ENCODE results near the gene RPRD1B. TPM values are rescaled to one million over a fixed set of nuclear protein-coding genes. Genes with fewer than 3 reads are reported as not detected.

RPRD1B gene
- total and polyA plus RNA-seq, 3 donors from 2014 or later, result 30.4 to 50.5 (median 41.9) TPM

GRCh38 chr20:38083338-38084048, 49.9 kb downstream of the RPRD1B start:
- intact Hi-C loops (cut with DNase I; ENCODE audit: low total_unique reads), result no loop called here
- Histone ChIP-seq H3K27ac (no peak overlapping the region), H3K9me3 (no peaks in the 10 kb centered on the region), H3K4me1 (no peaks in the 10 kb centered on the region), H3K36me3 (ENCODE audit: low read depth, missing control alignments) (no peaks in the 10 kb centered on the region), H3K4me3 (no peak overlapping the region), H3K27me3 (no peaks in the 10 kb centered on the region)
- no peak for TF ChIP-seq CTCF (IDR thresholded peaks at IDR 0.05)
- TF ChIP-seq POLR2A (IDR thresholded peaks at IDR 0.05), result no peak
- 76 to 82% methylated on average over 12 of the region's 12 CpGs for WGBS, 2 donors
- DNase-seq, result no peak

GRCh38 chr20:38084425-38084951, 50.9 kb downstream of the RPRD1B start:
- DNase-seq, result no peak
- H3K27ac ChIP-seq, result no peak overlapping the region

GRCh38 chr20:38085026-38085425, 51.5 kb downstream of the RPRD1B start:
- Histone ChIP-seq H3K9me3 (no peaks in the 10 kb centered on the region), H3K27me3 (no peaks in the 10 kb centered on the region), H3K36me3 (ENCODE audit: low read depth, missing control alignments) (no peaks in the 10 kb centered on the region), H3K27ac (no peak overlapping the region), H3K4me1 (no peaks in the 10 kb centered on the region), H3K4me3 (no peak overlapping the region)
- no peak for DNase-seq
- TF ChIP-seq CTCF (IDR thresholded peaks at IDR 0.05) (no peak), POLR2A (IDR thresholded peaks at IDR 0.05) (no peak)
- 83 to 88% methylated on average over 10 of the region's 10 CpGs for WGBS, 2 donors
- intact Hi-C loops (cut with DNase I; ENCODE audit: low total_unique reads), result no loop called here

More at GRCh38 chr20:38084425-38084951, 50.9 kb downstream of the RPRD1B start:
- Histone ChIP-seq H3K36me3 (ENCODE audit: low read depth, missing control alignments) (no peaks in the 10 kb centered on the region), H3K27me3 (no peaks in the 10 kb centered on the region), H3K4me3 (no peak overlapping the region), H3K9me3 (no peaks in the 10 kb centered on the region), H3K4me1 (no peaks in the 10 kb centered on the region)
- intact Hi-C loops (cut with DNase I; ENCODE audit: low total_unique reads), result no loop called here
- no peak for TF ChIP-seq CTCF (IDR thresholded peaks at IDR 0.05)
- no peak for TF ChIP-seq POLR2A (IDR thresholded peaks at IDR 0.05)
- WGBS, 2 donors, result 55 to 56% methylated on average over 5 of the region's 5 CpGs

- Histone ChIP-seq H3K9me3 (no peaks in the 10 kb centered on the region), H3K4me3 (no peak overlapping the region), H3K27me3 (no peaks in the 10 kb centered on the region), H3K4me1 (peaks cover 5% of the 10 kb centered on the region), H3K36me3 (ENCODE audit: low read depth, missing control alignments) (no peaks in the 10 kb centered on the region), H3K27ac (no peak overlapping the region)
- no peak for DNase-seq
- intact Hi-C loops (cut with DNase I; ENCODE audit: low total_unique reads), result no loop called here
- WGBS, 2 donors, result 90 to 95% methylated on average over 10 of the region's 10 CpGs
- TF ChIP-seq CTCF (IDR thresholded peaks at IDR 0.05), result no peak
- TF ChIP-seq POLR2A (IDR thresholded peaks at IDR 0.05), result no peak
Measured at GRCh38 chr20:38089500-38089899, 56.0 kb downstream of the RPRD1B start.

GRCh38 chr20:38090061-38090460, 56.5 kb downstream of the RPRD1B start:
- WGBS, 2 donors, result 83 to 92% methylated on average over 7 of the region's 7 CpGs
- H3K27me3 ChIP-seq, result no peaks in the 10 kb centered on the region
- no peak for DNase-seq
- intact Hi-C loops (cut with DNase I; ENCODE audit: low total_unique reads), result no loop called here
- no peak overlapping the region for H3K27ac ChIP-seq
- no peaks in the 10 kb centered on the region for H3K36me3 ChIP-seq (ENCODE audit: low read depth, missing control alignments)
- peaks cover 11% of the 10 kb centered on the region for H3K4me1 ChIP-seq
- no peaks in the 10 kb centered on the region for H3K9me3 ChIP-seq
- TF ChIP-seq POLR2A (IDR thresholded peaks at IDR 0.05) (no peak), CTCF (IDR thresholded peaks at IDR 0.05) (no peak)
- no peak overlapping the region for H3K4me3 ChIP-seq
